ENCODE results near the gene HRH2.
"Not testable (repeated sequence)": the region's sequence is repeated elsewhere in the genome, so short reads cannot be mapped to it uniquely, and the experiment has no call there.

Gene HRH2

GRCh38 chr5:175718401-175719108 lies 60.7 kb downstream of the HRH2 start:
- peak; percentile 82 for DNase-seq

GRCh38 chr5:175719109-175719432 lies 61.2 kb downstream of the HRH2 start:
- DNase-seq = not testable (repeated sequence)

- no peak for DNase-seq
These were observed 66.7 kb downstream of the HRH2 start for GRCh38 chr5:175724314-175725275.

GRCh38 chr5:175728316-175728715 lies 70.4 kb downstream of the HRH2 start:
- DNase-seq = no peak

- DNase-seq = no peak
These were observed 71.3 kb downstream of the HRH2 start for GRCh38 chr5:175728885-175729828.

GRCh38 chr5:175729829-175730277 lies 72.0 kb downstream of the HRH2 start:
- peak; percentile 97 for DNase-seq

GRCh38 chr5:175731172-175731571 lies 73.3 kb downstream of the HRH2 start:
- no peak for DNase-seq

GRCh38 chr5:175731756-175732465 lies 74.0 kb downstream of the HRH2 start:
- no peak for DNase-seq

- no peak for DNase-seq
These were observed 75.1 kb downstream of the HRH2 start for GRCh38 chr5:175733017-175733416.

GRCh38 chr5:175734016-175734415 lies 76.1 kb downstream of the HRH2 start:
- no peak for DNase-seq

- no peak for DNase-seq
These were observed 76.6 kb downstream of the HRH2 start for GRCh38 chr5:175734501-175734900.

GRCh38 chr5:175735701-175736100 lies 77.8 kb downstream of the HRH2 start:
- DNase-seq = no peak

GRCh38 chr5:175736652-175737051 lies 78.8 kb downstream of the HRH2 start:
- no peak for DNase-seq

- no peak for DNase-seq
These were observed 79.6 kb downstream of the HRH2 start for GRCh38 chr5:175737481-175737880.

GRCh38 chr5:175738126-175738525 lies 80.3 kb downstream of the HRH2 start:
- no peak for DNase-seq

GRCh38 chr5:175738602-175739133 lies 80.8 kb downstream of the HRH2 start:
- DNase-seq = no peak

- peak in 1 of 2 donors; percentile 3 for DNase-seq
These were observed 82.1 kb downstream of the HRH2 start for GRCh38 chr5:175740014-175740413.

- DNase-seq = no peak
These were observed 83.7 kb downstream of the HRH2 start for GRCh38 chr5:175741556-175741955.

GRCh38 chr5:175742290-175742994 lies 84.6 kb downstream of the HRH2 start:
- DNase-seq = no peak

GRCh38 chr5:175743676-175744210 lies 85.9 kb downstream of the HRH2 start:
- DNase-seq = no peak

- no peak for DNase-seq
These were observed 87.3 kb downstream of the HRH2 start for GRCh38 chr5:175745210-175745609.

Measured in stimulated activated CD4-positive, alpha-beta T cell treated with anti-CD3 and anti-CD28 coated beads, Interleukin-2, amount 100 ng/mL, for 24 hours (primary cell).